WERI-Rb-1 (cell line): ENCODE data around the gene LARP4B.
A peak's percentile ranks its signal among the peaks of the same experiment; 100 is the strongest.

ENCODE experiments used
- DNase-seq: peaks from one replicate; pipeline ENCODE4 v3.0.0-alpha.2; 2020
- H3K27ac ChIP-seq: fragments of 250-450 bp; sonication (Bioruptor Pico); 2 replicates; pipeline ENCODE4 v1.5.1; 2020; ENCODE audit warnings: mild to moderate bottlenecking, moderate library complexity
- H3K27me3 ChIP-seq: fragments of 250-450 bp; sonication (Bioruptor Pico); 2 replicates; pipeline ENCODE4 v1.5.1; 2021; ENCODE audit warnings: mild to moderate bottlenecking, low read depth, moderate library complexity; ENCODE audit not compliant: insufficient read depth, severe bottlenecking
- H3K36me3 ChIP-seq: fragments of 250-450 bp; sonication (Bioruptor Pico); 2 replicates; pipeline ENCODE4 v1.5.1; 2020; ENCODE audit warnings: mild to moderate bottlenecking, moderate library complexity
- H3K4me3 ChIP-seq: 2 replicates; pipeline ENCODE4 v1.5.1; 2011; ENCODE audit warnings: low read depth, mild to moderate bottlenecking, control low read depth, low read length
- H3K9me3 ChIP-seq: fragments of 250-450 bp; sonication (Bioruptor Pico); 2 replicates; pipeline ENCODE4 v1.5.1; 2021; ENCODE audit warnings: mild to moderate bottlenecking, moderate library complexity; ENCODE audit not compliant: severe bottlenecking
- CTCF ChIP-seq: IDR thresholded peaks from 2 replicates; pipeline ENCODE4 v1.5.1; 2011; ENCODE audit warnings: low read depth, mild to moderate bottlenecking, control low read depth, inconsistent platforms, low read length

LARP4B gene

GRCh38 chr10:812787-813186 is 118.7 kb downstream of the LARP4B start:
- peaks cover 3% of the 10 kb centered on the region; the same call in 1 of the 2 replicates for H3K36me3 ChIP-seq
- TF ChIP-seq CTCF = no peak
- DNase-seq = no peak

GRCh38 chr10:811379-812175 is 119.9 kb downstream of the LARP4B start:
- Histone ChIP-seq H3K9me3 (no peaks in the 10 kb centered on the region), H3K27ac (no peak overlapping the region), H3K27me3 (no peaks in the 10 kb centered on the region), H3K36me3 (no peaks in the 10 kb centered on the region; the same call in 1 of the 2 replicates), H3K4me3 (no peak overlapping the region)
- no peak for TF ChIP-seq CTCF
- no peak for DNase-seq

More at GRCh38 chr10:812787-813186, 118.7 kb downstream of the LARP4B start:
- Histone ChIP-seq H3K4me3 (no peak overlapping the region), H3K27me3 (no peaks in the 10 kb centered on the region), H3K27ac (no peak overlapping the region), H3K9me3 (no peaks in the 10 kb centered on the region)

- Histone ChIP-seq H3K27me3 (no peaks in the 10 kb centered on the region), H3K36me3 (no peaks in the 10 kb centered on the region; the same call in 1 of the 2 replicates), H3K27ac (no peak overlapping the region), H3K4me3 (no peak overlapping the region), H3K9me3 (no peaks in the 10 kb centered on the region)
- peak; percentile 27 for DNase-seq
- peak; percentile 43; the same call in 1 of the 2 replicates for TF ChIP-seq CTCF
Measured at GRCh38 chr10:810351-810846, 121.1 kb downstream of the LARP4B start.

- Histone ChIP-seq H3K27me3 (no peaks in the 10 kb centered on the region), H3K9me3 (no peaks in the 10 kb centered on the region), H3K36me3 (no peaks in the 10 kb centered on the region; the same call in 1 of the 2 replicates), H3K4me3 (no peak overlapping the region), H3K27ac (no peak overlapping the region)
- DNase-seq = no peak
- no peak for TF ChIP-seq CTCF
Measured at GRCh38 chr10:809671-810350, 121.7 kb downstream of the LARP4B start.

GRCh38 chr10:807958-808353 is 123.5 kb downstream of the LARP4B start:
- Histone ChIP-seq H3K4me3 (no peak overlapping the region), H3K27ac (no peak overlapping the region), H3K9me3 (no peaks in the 10 kb centered on the region), H3K36me3 (no peaks in the 10 kb centered on the region; the same call in 1 of the 2 replicates), H3K27me3 (no peaks in the 10 kb centered on the region)
- DNase-seq = no peak
- no peak for TF ChIP-seq CTCF
